HG02852 (cell line): ENCODE data around the gene OSBP2.

ENCODE experiments used
- ATAC-seq: cut with Tn5 transposase; IDR thresholded peaks from one replicate; pipeline ENCODE4 v1.9.1; 2021; ENCODE audit warnings: mild to moderate bottlenecking, moderate library complexity; ENCODE audit not compliant: unreplicated experiment

Gene OSBP2

DNA sequence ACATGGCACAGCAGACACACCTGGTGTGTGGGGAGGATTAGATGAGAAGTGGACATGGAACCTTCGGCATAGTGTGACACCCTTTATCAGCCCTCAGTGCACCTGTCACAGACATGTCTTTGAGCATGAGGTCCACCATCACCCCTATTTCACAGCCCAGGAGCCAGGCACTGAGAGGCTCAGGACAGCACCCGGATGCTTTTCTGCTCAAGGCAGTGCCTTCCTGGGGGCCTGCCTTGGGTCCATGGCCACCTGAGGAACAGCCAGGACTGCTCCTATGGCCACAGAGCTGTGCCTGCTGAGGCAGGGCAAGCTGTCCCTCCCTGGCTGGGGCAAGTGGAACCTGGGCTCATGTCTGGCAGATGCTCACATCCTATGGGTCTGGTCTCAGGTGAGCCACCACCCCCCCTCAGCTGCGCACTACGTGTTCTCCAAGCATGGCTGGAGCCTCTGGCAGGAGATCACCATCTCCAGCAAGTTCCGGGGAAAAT is 198.1 kb downstream of the OSBP2 start:
- no peak for ATAC-seq

GRCh38 chr22:30893434-30894370 is 199.0 kb downstream of the OSBP2 start:
- ATAC-seq, result no peak

- no peak for ATAC-seq
Observed at GRCh38 chr22:30894371-30894740, 199.7 kb downstream of the OSBP2 start.

- no peak for ATAC-seq
Observed at GRCh38 chr22:30902496-30903357, 208.1 kb downstream of the OSBP2 start.

- no peak for ATAC-seq
Observed at GRCh38 chr22:30903876-30904460, 209.3 kb downstream of the OSBP2 start.

- no peak for ATAC-seq
Observed at GRCh38 chr22:30905696-30906341, 211.1 kb downstream of the OSBP2 start.

DNA sequence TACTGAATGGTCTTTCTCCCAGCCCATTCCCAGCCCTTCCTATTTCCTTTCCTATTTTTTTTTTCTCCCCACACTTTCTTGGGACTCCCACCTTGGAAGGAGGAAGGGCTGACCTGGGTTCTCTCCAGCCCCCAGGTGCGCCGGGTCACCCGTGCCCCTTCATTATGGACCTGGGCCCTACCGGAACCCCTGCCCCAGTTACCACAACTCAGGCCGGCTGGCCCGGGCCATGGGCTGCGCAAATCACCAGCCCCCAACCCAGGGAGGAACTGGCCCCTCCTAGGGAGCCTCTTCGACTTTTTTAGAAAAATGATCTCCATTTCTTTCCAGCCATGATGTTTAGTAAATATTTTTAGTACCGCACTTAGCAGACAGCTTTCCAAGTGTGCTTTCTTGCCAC is 211.7 kb downstream of the OSBP2 start:
- ATAC-seq, result no peak

- no peak for ATAC-seq
Observed at GRCh38 chr22:30906946-30907345, 212.3 kb downstream of the OSBP2 start.

- no peak for ATAC-seq
Observed at GRCh38 chr22:30908051-30908461, 213.4 kb downstream of the OSBP2 start.

- ATAC-seq, result no peak
Observed at GRCh38 chr22:30909306-30909705, 214.6 kb downstream of the OSBP2 start.

GRCh38 chr22:30910358-30910757 is 215.7 kb downstream of the OSBP2 start:
- no peak for ATAC-seq

GRCh38 chr22:30918761-30919160 is 224.1 kb downstream of the OSBP2 start:
- ATAC-seq, result no peak

GRCh38 chr22:30919973-30920372 is 225.3 kb downstream of the OSBP2 start:
- ATAC-seq, result no peak

DNA sequence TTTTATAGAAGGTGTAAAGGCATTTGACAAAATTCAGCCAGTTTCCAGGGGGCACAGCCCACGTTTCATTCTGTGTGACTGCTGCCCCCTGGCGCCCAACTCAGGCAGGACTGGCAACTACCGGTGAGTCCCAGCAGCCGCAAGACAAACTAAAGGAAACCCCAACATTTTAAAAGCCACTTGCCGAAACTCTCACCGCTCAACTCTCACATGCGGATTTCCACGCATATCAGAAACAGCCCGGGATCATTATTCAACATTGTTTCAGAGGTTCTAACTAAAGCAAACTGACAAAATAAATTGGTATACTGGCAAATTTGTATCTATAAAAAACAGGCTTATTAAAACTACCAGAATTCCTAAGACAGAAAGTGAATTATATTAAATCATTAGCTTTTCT is 225.7 kb downstream of the OSBP2 start:
- no peak for ATAC-seq

- no peak for ATAC-seq
Observed at GRCh38 chr22:30921108-30921507, 226.4 kb downstream of the OSBP2 start.

- ATAC-seq, result no peak
Observed at GRCh38 chr22:30922151-30922611, 227.5 kb downstream of the OSBP2 start.

- no peak for ATAC-seq
Observed at GRCh38 chr22:30923168-30923900, 228.7 kb downstream of the OSBP2 start.

GRCh38 chr22:30925667-30926066 is 231.0 kb downstream of the OSBP2 start:
- ATAC-seq, result no peak

DNA sequence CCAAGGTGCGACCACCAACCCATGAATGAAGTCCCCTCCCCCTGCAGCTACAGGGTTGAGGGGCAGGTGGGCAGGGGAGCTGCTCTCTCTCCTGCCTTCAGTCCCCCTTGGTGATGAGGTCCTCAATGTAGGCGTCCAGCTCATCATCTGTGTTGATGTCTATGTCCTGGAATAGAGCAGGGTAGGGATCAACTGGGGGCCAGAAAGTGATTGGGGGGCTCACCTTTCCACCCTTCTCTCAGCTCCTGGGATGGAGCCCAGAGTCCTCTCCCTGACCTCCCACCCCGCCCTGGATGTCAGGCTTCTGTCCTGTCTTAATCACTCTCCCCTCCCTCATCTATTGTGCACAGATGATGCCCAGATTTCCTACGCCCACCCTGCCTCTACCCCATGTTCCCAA is 232.0 kb downstream of the OSBP2 start:
- no peak for ATAC-seq

DNA sequence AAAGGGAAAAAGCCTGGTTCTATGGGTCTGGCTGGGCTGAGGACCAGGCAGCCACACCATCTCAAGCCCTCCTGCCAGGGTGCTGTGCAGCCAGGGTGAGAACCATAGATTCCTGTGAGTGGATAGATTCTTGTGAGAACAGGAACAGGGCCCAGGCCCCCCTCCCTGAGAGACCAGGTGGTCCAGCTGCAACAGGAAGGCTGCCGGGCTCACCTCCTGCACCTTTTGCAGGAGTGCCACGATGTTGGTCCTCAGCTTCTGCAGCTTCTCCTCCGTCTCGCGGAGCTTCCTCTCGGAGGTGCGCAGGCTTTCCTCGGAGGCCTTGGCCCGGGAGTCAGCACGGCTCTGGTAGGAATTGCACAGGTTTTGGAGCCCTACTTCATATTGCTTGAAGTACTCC is 233.1 kb downstream of the OSBP2 start:
- no peak for ATAC-seq
